CD8-positive, alpha-beta memory T cell (primary cell): ENCODE results near the gene RIC3. TPM values are rescaled to one million over a fixed set of nuclear protein-coding genes. Genes with fewer than 3 reads are reported as not detected.

Experiments used
- CTCF ChIA-PET: fragments of 350-600 bp; sonication (Branson Sonifier 250); formaldehyde crosslinking; loops from one replicate; lab custom pipeline; 2021; ENCODE audit warnings: antibody characterized with exemption; lab: Charles Lee
- POLR2A ChIA-PET: fragments of 350-600 bp; sonication (Branson Sonifier 250); formaldehyde crosslinking; loops from one replicate; lab custom pipeline; 2021; ENCODE audit warnings: antibody characterized with exemption; lab: Charles Lee
- DNase-seq, 5 donors: peaks; one replicate each; pipeline versions ENCODE4 v3.0.0 to v3.0.0-alpha.2; 2020 to 2022; ENCODE audit warnings: mixed read lengths in 1 of 5
- H3K27ac ChIP-seq: one replicate; pipeline ENCODE4 v1.7.0; 2013; ENCODE audit warnings: low read depth, mild to moderate bottlenecking, low read length, moderate library complexity
- H3K27me3 ChIP-seq: 2 replicates; pipeline ENCODE4 v1.7.0; 2013; ENCODE audit warnings: low read length, mild to moderate bottlenecking; ENCODE audit not compliant: insufficient read depth, poor library complexity, severe bottlenecking
- H3K36me3 ChIP-seq: 2 replicates; pipeline ENCODE4 v1.7.0; 2013; ENCODE audit warnings: mild to moderate bottlenecking, low read length, moderate library complexity; ENCODE audit not compliant: insufficient read depth
- H3K4me1 ChIP-seq: 2 replicates; pipeline ENCODE4 v1.7.0; 2013; ENCODE audit warnings: mild to moderate bottlenecking, low read length, moderate library complexity; ENCODE audit not compliant: insufficient read depth
- H3K4me3 ChIP-seq: 2 replicates; pipeline ENCODE4 v1.7.0; 2013; ENCODE audit warnings: mild to moderate bottlenecking, low read length
- H3K9me3 ChIP-seq: 2 replicates; pipeline ENCODE4 v1.7.0; 2013; ENCODE audit warnings: mild to moderate bottlenecking, low read length
- H3K27ac Mint-ChIP-seq, 8 donors: one replicate each; pipeline ENCODE4 v1.8.0; 2020 to 2021; ENCODE audit warnings: mixed read lengths in 8 of 8, mild to moderate bottlenecking in 6 of 8, inconsistent platforms in 3 of 8, moderate library complexity in 3 of 8
- H3K27me3 Mint-ChIP-seq, 2 donors: one replicate each; pipeline ENCODE4 v1.8.0; 2020 to 2021; ENCODE audit warnings: mixed read lengths in 2 of 2, mild to moderate bottlenecking in 1 of 2, moderate library complexity in 1 of 2
- H3K36me3 Mint-ChIP-seq, 3 donors: one replicate each; pipeline ENCODE4 v1.8.0; 2020 to 2021; ENCODE audit warnings: mixed read lengths in 3 of 3, inconsistent platforms in 1 of 3, mild to moderate bottlenecking in 1 of 3
- H3K4me1 Mint-ChIP-seq, 3 donors: one replicate each; pipeline ENCODE4 v1.8.0; 2020 to 2021; ENCODE audit warnings: mixed read lengths in 3 of 3, inconsistent platforms in 1 of 3, mild to moderate bottlenecking in 1 of 3
- H3K4me3 Mint-ChIP-seq, 7 donors: one replicate each; pipeline ENCODE4 v1.8.0; 2020 to 2021; ENCODE audit warnings: mixed read lengths in 7 of 7, mild to moderate bottlenecking in 6 of 7, moderate library complexity in 4 of 7, inconsistent platforms in 2 of 7
- H3K9me3 Mint-ChIP-seq, 5 donors: one replicate each; pipeline ENCODE4 v1.8.0; 2020 to 2022; ENCODE audit warnings: mixed read lengths in 5 of 5, mild to moderate bottlenecking in 3 of 5, moderate library complexity in 2 of 5, inconsistent platforms in 1 of 5
- polyA plus RNA-seq: library from polyadenylated mRNA; unstranded; fragments of 300-500 nt; fragmentation: Illumina TruSeq; gene quantifications from one replicate; pipeline ENCODE4 v1.2.3, GENCODE V29; 2021
- total RNA-seq, 2 experiments: library from RNA; stranded (reverse); gene quantifications; one replicate each; pipeline ENCODE4 v1.2.3, GENCODE V29; 2021

The RIC3 gene
- total and polyA plus RNA-seq, 3 experiments from 2014 or later = 1.5 to 11.8 (median 9.4) TPM

GRCh38 chr11:8107642-8108041 is 61.2 kb downstream of the RIC3 start:
- Histone ChIP-seq H3K4me3 (no peak overlapping the region), H3K4me1 (no peaks in the 10 kb centered on the region), H3K27me3 (no peaks in the 10 kb centered on the region), H3K36me3 (peaks cover 6% of the 10 kb centered on the region), H3K9me3 (no peaks in the 10 kb centered on the region), H3K27ac (no peak overlapping the region)
- ChIA-PET CTCF (interaction anchor here (6.7 kb wide), 1 partner anchor 9 kb away, joined by 42 read pairs; no protein-coding TSS in a partner anchor), POLR2A (no interaction called here)
- Mint-ChIP-seq H3K4me3 (no peak overlapping the region), H3K36me3 (peaks cover 0 to 35% (median 5%) of the 10 kb centered on the region in 3 donors), H3K4me1 (no peaks in the 10 kb centered on the region), H3K9me3 (no peaks in the 10 kb centered on the region), H3K27ac (no peak overlapping the region), H3K27me3 (no peaks in the 10 kb centered on the region)
- DNase-seq = no peak

- Histone ChIP-seq H3K27me3 (no peaks in the 10 kb centered on the region), H3K36me3 (peaks cover 6% of the 10 kb centered on the region), H3K4me1 (no peaks in the 10 kb centered on the region), H3K27ac (no peak overlapping the region), H3K9me3 (no peaks in the 10 kb centered on the region), H3K4me3 (no peak overlapping the region)
- H3K4me3 Mint-ChIP-seq = no peak overlapping the region
- DNase-seq = no peak
- POLR2A ChIA-PET = no interaction called here
- CTCF ChIA-PET = interaction anchor here (6.7 kb wide), 1 partner anchor 8 kb away, joined by 42 read pairs; no protein-coding TSS in a partner anchor
- H3K27ac Mint-ChIP-seq = no peak overlapping the region
- no peaks in the 10 kb centered on the region for H3K27me3 Mint-ChIP-seq
- peaks cover 0 to 35% (median 5%) of the 10 kb centered on the region in 3 donors for H3K36me3 Mint-ChIP-seq
- no peaks in the 10 kb centered on the region for H3K4me1 Mint-ChIP-seq
- H3K9me3 Mint-ChIP-seq = no peaks in the 10 kb centered on the region
Observed at GRCh38 chr11:8106679-8107078, 62.1 kb downstream of the RIC3 start.

- POLR2A ChIA-PET = no interaction called here
- H3K27ac Mint-ChIP-seq = no peak overlapping the region
- Histone ChIP-seq H3K27me3 (no peaks in the 10 kb centered on the region), H3K36me3 (peaks cover 6% of the 10 kb centered on the region), H3K4me1 (no peaks in the 10 kb centered on the region), H3K27ac (no peak overlapping the region), H3K4me3 (no peak overlapping the region), H3K9me3 (no peaks in the 10 kb centered on the region)
- no peaks in the 10 kb centered on the region for H3K27me3 Mint-ChIP-seq
- no peaks in the 10 kb centered on the region for H3K4me1 Mint-ChIP-seq
- peaks cover 0 to 30% (median 3%) of the 10 kb centered on the region in 3 donors for H3K36me3 Mint-ChIP-seq
- CTCF ChIA-PET = interaction anchor here (0.5 to 1.3 kb wide), 2 partner anchors 9 to 43 kb away, joined by 3 to 4 read pairs; no protein-coding TSS in a partner anchor
- no peak for DNase-seq
- H3K9me3 Mint-ChIP-seq = no peaks in the 10 kb centered on the region
- no peak overlapping the region for H3K4me3 Mint-ChIP-seq
Observed at GRCh38 chr11:8105666-8106065, 63.2 kb downstream of the RIC3 start.

- H3K9me3 Mint-ChIP-seq = no peaks in the 10 kb centered on the region
- no peak overlapping the region for H3K4me3 Mint-ChIP-seq
- Histone ChIP-seq H3K4me1 (no peaks in the 10 kb centered on the region), H3K9me3 (no peaks in the 10 kb centered on the region), H3K36me3 (peaks cover 6% of the 10 kb centered on the region), H3K4me3 (no peak overlapping the region), H3K27ac (no peak overlapping the region), H3K27me3 (no peaks in the 10 kb centered on the region)
- no peaks in the 10 kb centered on the region for H3K4me1 Mint-ChIP-seq
- CTCF ChIA-PET = interaction anchor here (0.5 to 1.3 kb wide), 2 partner anchors 8 to 44 kb away, joined by 3 to 4 read pairs; no protein-coding TSS in a partner anchor
- peak overlapping the region in 1 of 8 donors; percentile 62 for H3K27ac Mint-ChIP-seq
- peaks cover 0 to 24% (median 3%) of the 10 kb centered on the region in 3 donors for H3K36me3 Mint-ChIP-seq
- POLR2A ChIA-PET = no interaction called here
- H3K27me3 Mint-ChIP-seq = no peaks in the 10 kb centered on the region
- DNase-seq = no peak
Observed at GRCh38 chr11:8105133-8105532, 63.7 kb downstream of the RIC3 start.

GRCh38 chr11:8103909-8104308 is 64.9 kb downstream of the RIC3 start:
- H3K4me3 ChIP-seq = no peak overlapping the region
- no peaks in the 10 kb centered on the region for H3K4me1 ChIP-seq
- Mint-ChIP-seq H3K4me3 (no peak overlapping the region), H3K27ac (no peak overlapping the region), H3K27me3 (no peaks in the 10 kb centered on the region), H3K9me3 (no peaks in the 10 kb centered on the region), H3K4me1 (no peaks in the 10 kb centered on the region), H3K36me3 (peaks cover 0 to 16% (median 3%) of the 10 kb centered on the region in 3 donors)
- H3K27ac ChIP-seq = no peak overlapping the region
- ChIA-PET POLR2A (no interaction called here), CTCF (no interaction called here)
- H3K36me3 ChIP-seq = no peaks in the 10 kb centered on the region
- no peak for DNase-seq
- H3K9me3 ChIP-seq = no peaks in the 10 kb centered on the region
- H3K27me3 ChIP-seq = no peaks in the 10 kb centered on the region

- Mint-ChIP-seq H3K36me3 (peaks cover 0 to 12% (median 3%) of the 10 kb centered on the region in 3 donors), H3K9me3 (no peaks in the 10 kb centered on the region), H3K27ac (no peak overlapping the region), H3K4me1 (no peaks in the 10 kb centered on the region), H3K4me3 (no peak overlapping the region), H3K27me3 (no peaks in the 10 kb centered on the region)
- no peaks in the 10 kb centered on the region for H3K27me3 ChIP-seq
- POLR2A ChIA-PET = no interaction called here
- no peak overlapping the region for H3K27ac ChIP-seq
- no peak for DNase-seq
- H3K4me1 ChIP-seq = no peaks in the 10 kb centered on the region
- H3K4me3 ChIP-seq = no peak overlapping the region
- H3K36me3 ChIP-seq = no peaks in the 10 kb centered on the region
- no peaks in the 10 kb centered on the region for H3K9me3 ChIP-seq
- CTCF ChIA-PET = no interaction called here
Observed at GRCh38 chr11:8102965-8103364, 65.9 kb downstream of the RIC3 start.

- no peaks in the 10 kb centered on the region for H3K4me1 Mint-ChIP-seq
Observed at GRCh38 chr11:8102296-8102915, 66.4 kb downstream of the RIC3 start.

GRCh38 chr11:8101421-8101820 is 67.4 kb downstream of the RIC3 start:
- H3K4me3 Mint-ChIP-seq = no peak overlapping the region
- POLR2A ChIA-PET = no interaction called here
- H3K27me3 ChIP-seq = no peaks in the 10 kb centered on the region

More at GRCh38 chr11:8102296-8102915, 66.4 kb downstream of the RIC3 start:
- DNase-seq = no peak
- CTCF ChIA-PET = no interaction called here
- Histone ChIP-seq H3K4me1 (no peaks in the 10 kb centered on the region), H3K36me3 (no peaks in the 10 kb centered on the region), H3K4me3 (no peak overlapping the region), H3K9me3 (no peaks in the 10 kb centered on the region), H3K27me3 (no peaks in the 10 kb centered on the region), H3K27ac (no peak overlapping the region)
- Mint-ChIP-seq H3K9me3 (no peaks in the 10 kb centered on the region), H3K27ac (no peak overlapping the region), H3K27me3 (no peaks in the 10 kb centered on the region), H3K4me3 (no peak overlapping the region), H3K36me3 (peaks cover 0 to 10% (median 3%) of the 10 kb centered on the region in 3 donors)
- POLR2A ChIA-PET = no interaction called here

More at GRCh38 chr11:8101421-8101820, 67.4 kb downstream of the RIC3 start:
- Mint-ChIP-seq H3K9me3 (no peaks in the 10 kb centered on the region), H3K4me1 (no peaks in the 10 kb centered on the region), H3K27me3 (no peaks in the 10 kb centered on the region), H3K36me3 (peaks cover 0 to 10% (median 3%) of the 10 kb centered on the region in 3 donors), H3K27ac (no peak overlapping the region)
- CTCF ChIA-PET = interaction anchor here (12.1 kb wide), 1 partner anchor 93 kb away, joined by 105 read pairs; no protein-coding TSS in a partner anchor
- H3K4me3 ChIP-seq = no peak overlapping the region
- H3K27ac ChIP-seq = no peak overlapping the region
- no peak for DNase-seq
- H3K9me3 ChIP-seq = no peaks in the 10 kb centered on the region
- no peaks in the 10 kb centered on the region for H3K36me3 ChIP-seq
- no peaks in the 10 kb centered on the region for H3K4me1 ChIP-seq
